ENCODE measurements around the gene FUT8. TPM values are rescaled to one million over a fixed set of nuclear protein-coding genes. Genes with fewer than 3 reads are reported as not detected.

FUT8 gene
- total RNA-seq, 4 donors from 2014 or later = 14.9 to 35.8 (median 22.2) TPM

- ATAC-seq (ENCODE audit: low FRiP score) = no peak
- DNase-seq (ENCODE audit: low spot score) = no peak
- TF ChIP-seq CTCF (IDR thresholded peaks at IDR 0.05) = no peak
These were observed 87.5 kb downstream of the FUT8 start for GRCh38 chr14:65500075-65500474.

- ATAC-seq (ENCODE audit: low FRiP score) (no peak), DNase-seq (ENCODE audit: low spot score) (no peak)
These were observed 88.8 kb downstream of the FUT8 start for GRCh38 chr14:65501328-65501727.

GRCh38 chr14:65502676-65503124, 90.2 kb downstream of the FUT8 start:
- no peak for TF ChIP-seq CTCF (IDR thresholded peaks at IDR 0.05)
- ATAC-seq (ENCODE audit: low FRiP score) (no peak), DNase-seq (ENCODE audit: low spot score) (no peak)

More at GRCh38 chr14:65501328-65501727, 88.8 kb downstream of the FUT8 start:
- no peak for TF ChIP-seq CTCF (IDR thresholded peaks at IDR 0.05)

GRCh38 chr14:65503771-65504170, 91.2 kb downstream of the FUT8 start:
- DNase-seq (ENCODE audit: low spot score) (no peak), ATAC-seq (ENCODE audit: low FRiP score) (no peak)
- TF ChIP-seq CTCF (IDR thresholded peaks at IDR 0.05) = no peak

- no peak for TF ChIP-seq CTCF (IDR thresholded peaks at IDR 0.05)
- DNase-seq (ENCODE audit: low spot score) (no peak), ATAC-seq (ENCODE audit: low FRiP score) (no peak)
These were observed 94.3 kb downstream of the FUT8 start for GRCh38 chr14:65506801-65507200.

- no peak for TF ChIP-seq CTCF (IDR thresholded peaks at IDR 0.05)
- DNase-seq (ENCODE audit: low spot score) = no peak
- ATAC-seq (ENCODE audit: low FRiP score) = no peak
These were observed 97.3 kb downstream of the FUT8 start for GRCh38 chr14:65509842-65510241.

GRCh38 chr14:65513671-65514070, 101.1 kb downstream of the FUT8 start:
- ATAC-seq (ENCODE audit: low FRiP score) = no peak
- DNase-seq (ENCODE audit: low spot score) = no peak
- no peak for TF ChIP-seq CTCF (IDR thresholded peaks at IDR 0.05)

Data from omental fat pad (tissue), 4 donors.